ENCODE measurements around the gene KLF11. TPM values are rescaled to one million over a fixed set of nuclear protein-coding genes. Genes with fewer than 3 reads are reported as not detected.
A peak's percentile ranks its signal among the peaks of the same experiment; 100 is the strongest.

The KLF11 gene
- total RNA-seq, 4 donors from 2014 or later: 48.6 to 81.6 (median 58.8) TPM

- DNase-seq (ENCODE audit: low spot score in 2 of 2): no peak
- WGBS: 93% methylated on average over 10 of the region's 14 CpGs
- H3K4me1 ChIP-seq: peaks cover 58% of the 10 kb centered on the region
Observed at GRCh38 chr2:10033251-10034006, 9.9 kb upstream of the KLF11 start.

GRCh38 chr2:10034333-10035052, 8.9 kb upstream of the KLF11 start:
- WGBS: 86% methylated on average over 12 of the region's 12 CpGs
- TF ChIP-seq POLR2AphosphoS5 (IDR thresholded peaks at IDR 0.05) (no peak), EP300 (IDR thresholded peaks at IDR 0.05) (no peak)
- peaks cover 49% of the 10 kb centered on the region for H3K4me1 ChIP-seq
- H3K27ac ChIP-seq: no peak overlapping the region
- H3K36me3 ChIP-seq: no peaks in the 10 kb centered on the region
- H3K9me3 ChIP-seq: no peaks in the 10 kb centered on the region
- no peak for DNase-seq (ENCODE audit: low spot score in 2 of 2)
- H3K27me3 ChIP-seq: no peaks in the 10 kb centered on the region
- no peak overlapping the region for H3K4me3 ChIP-seq

More at GRCh38 chr2:10033251-10034006, 9.9 kb upstream of the KLF11 start:
- H3K27me3 ChIP-seq: no peaks in the 10 kb centered on the region
- TF ChIP-seq EP300 (IDR thresholded peaks at IDR 0.05) (no peak), CTCF (IDR thresholded peaks at IDR 0.05) (no peak), POLR2A (IDR thresholded peaks at IDR 0.05) (no peak), POLR2AphosphoS5 (IDR thresholded peaks at IDR 0.05) (no peak)
- H3K36me3 ChIP-seq: no peaks in the 10 kb centered on the region
- H3K9me3 ChIP-seq: no peaks in the 10 kb centered on the region
- no peak overlapping the region for H3K4me3 ChIP-seq
- H3K27ac ChIP-seq: no peak overlapping the region

GRCh38 chr2:10035053-10035422, 8.3 kb upstream of the KLF11 start:
- Histone ChIP-seq H3K27me3 (no peaks in the 10 kb centered on the region), H3K4me1 (peaks cover 49% of the 10 kb centered on the region), H3K9me3 (no peaks in the 10 kb centered on the region), H3K27ac (no peak overlapping the region), H3K36me3 (no peaks in the 10 kb centered on the region), H3K4me3 (no peak overlapping the region)
- no peak for TF ChIP-seq EP300 (IDR thresholded peaks at IDR 0.05)
- no peak for TF ChIP-seq POLR2A (IDR thresholded peaks at IDR 0.05)
- no peak for TF ChIP-seq CTCF (IDR thresholded peaks at IDR 0.05)
- no peak for TF ChIP-seq POLR2AphosphoS5 (IDR thresholded peaks at IDR 0.05)
- 63% methylated on average over 3 of the region's 3 CpGs for WGBS
- DNase-seq (ENCODE audit: low spot score in 2 of 2): no peak

DNA sequence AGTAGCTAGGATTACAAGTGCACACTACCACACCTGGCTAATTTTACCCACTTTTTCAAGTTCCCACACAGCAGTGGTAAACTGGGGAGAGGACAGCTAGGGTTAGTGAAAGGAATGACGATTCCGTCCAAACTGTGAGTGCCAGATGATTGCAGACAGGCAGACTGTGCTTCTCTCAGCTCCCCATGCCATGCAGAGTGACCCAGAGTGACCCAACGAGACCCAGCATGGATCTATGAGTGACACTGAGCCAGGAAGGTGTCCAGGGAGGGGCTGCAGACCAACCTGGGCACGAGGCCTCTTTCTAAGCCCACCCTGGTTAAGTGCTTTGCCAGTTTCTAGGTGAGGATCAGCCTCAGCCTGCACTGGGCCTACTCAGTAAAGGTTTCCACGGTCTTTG, 7.7 kb upstream of the KLF11 start:
- Histone ChIP-seq H3K4me3 (no peak overlapping the region), H3K9me3 (no peaks in the 10 kb centered on the region), H3K36me3 (no peaks in the 10 kb centered on the region), H3K27me3 (no peaks in the 10 kb centered on the region), H3K27ac (peak overlapping the region; percentile 70), H3K4me1 (peaks cover 49% of the 10 kb centered on the region)
- no peak for TF ChIP-seq POLR2AphosphoS5 (IDR thresholded peaks at IDR 0.05)
- TF ChIP-seq CTCF (IDR thresholded peaks at IDR 0.05): no peak
- no peak for TF ChIP-seq POLR2A (IDR thresholded peaks at IDR 0.05)
- TF ChIP-seq EP300 (IDR thresholded peaks at IDR 0.05): no peak
- 60% methylated on average over 5 of the region's 5 CpGs for WGBS
- no peak for DNase-seq (ENCODE audit: low spot score in 2 of 2)

DNA sequence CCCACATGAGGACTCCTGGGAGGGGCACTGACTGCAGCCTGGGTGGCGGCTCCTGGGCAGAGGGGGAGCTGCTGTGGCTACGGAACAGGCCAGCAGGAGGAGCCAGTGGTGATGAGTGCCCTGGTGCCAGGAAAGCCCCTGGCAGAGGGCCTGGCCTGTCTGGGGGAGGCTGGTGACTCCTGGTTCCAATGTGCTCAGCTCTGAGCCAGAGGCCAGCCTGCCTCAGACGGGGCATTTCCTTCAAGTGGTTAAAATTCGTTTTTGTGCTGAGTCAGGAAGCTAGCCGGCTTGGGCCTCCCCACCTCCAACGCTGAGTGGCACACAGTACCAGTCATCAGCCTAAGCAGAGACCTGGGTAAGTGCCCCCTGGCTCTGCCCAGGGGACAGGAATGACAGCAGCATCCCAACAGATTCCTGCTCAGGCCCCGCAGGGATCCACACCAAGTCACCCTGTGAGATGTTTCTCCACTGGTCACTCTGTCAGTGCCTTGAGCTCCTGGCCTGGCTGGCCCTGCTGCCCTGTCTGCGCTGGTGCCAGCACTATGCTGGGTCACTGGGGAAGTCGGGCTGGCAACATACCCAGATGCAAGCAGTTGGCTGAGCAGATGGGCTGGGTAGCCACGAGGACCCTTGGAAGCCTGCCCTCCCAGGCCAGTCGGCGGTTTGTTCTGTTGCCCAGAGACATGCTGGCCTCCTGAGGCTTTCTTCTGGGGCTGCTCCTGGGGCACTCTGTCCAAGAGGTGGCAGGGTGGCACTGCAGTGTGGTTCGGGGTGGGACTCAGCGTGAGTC, 7.1 kb upstream of the KLF11 start:
- Histone ChIP-seq H3K36me3 (no peaks in the 10 kb centered on the region), H3K4me3 (no peak overlapping the region), H3K4me1 (peaks cover 49% of the 10 kb centered on the region), H3K27ac (peak overlapping the region; percentile 70), H3K27me3 (no peaks in the 10 kb centered on the region), H3K9me3 (no peaks in the 10 kb centered on the region)
- peak in 1 of 2 donors; percentile 64 for TF ChIP-seq CTCF (IDR thresholded peaks at IDR 0.05)
- no peak for TF ChIP-seq EP300 (IDR thresholded peaks at IDR 0.05)
- no peak for DNase-seq (ENCODE audit: low spot score in 2 of 2)
- 52% methylated on average over 5 of the region's 14 CpGs for WGBS

Measured in suprapubic skin (tissue), 4 donors.